Ishikawa (cell line): ENCODE measurements around the gene N4BP2L1.

Experiments used
- CEBPB ChIP-seq: IDR thresholded peaks from 2 replicates; pipeline ENCODE4 v1.6.1; 2012
- CREB1 ChIP-seq: IDR thresholded peaks from 2 replicates; pipeline ENCODE4 v1.6.1; 2012; ENCODE audit warnings: low read depth
- EGR1 ChIP-seq: IDR thresholded peaks from 2 replicates; pipeline ENCODE4 v1.6.1; 2012
- EP300 ChIP-seq: IDR thresholded peaks from 2 replicates; pipeline ENCODE4 v1.6.1; 2012; ENCODE audit warnings: borderline replicate concordance
- FOXM1 ChIP-seq: IDR thresholded peaks from 2 replicates; pipeline ENCODE4 v1.6.1; 2012; ENCODE audit warnings: low read depth, borderline replicate concordance
- MAX ChIP-seq: IDR thresholded peaks from 2 replicates; pipeline ENCODE4 v1.6.1; 2012
- NFIC ChIP-seq: IDR thresholded peaks from 2 replicates; pipeline ENCODE4 v1.6.1; 2012
- RAD21 ChIP-seq: IDR thresholded peaks from 2 replicates; pipeline ENCODE4 v1.6.1; 2012; ENCODE audit warnings: low read depth
- REST ChIP-seq: IDR thresholded peaks from 2 replicates; pipeline ENCODE4 v1.6.1; 2012; ENCODE audit warnings: low read depth, mild to moderate bottlenecking
- TAF1 ChIP-seq: IDR thresholded peaks from 2 replicates; pipeline ENCODE4 v1.6.1; 2012; ENCODE audit warnings: low read depth, mild to moderate bottlenecking
- TCF12 ChIP-seq: IDR thresholded peaks from 2 replicates; pipeline ENCODE4 v1.6.1; 2012; ENCODE audit warnings: low read depth
- USF1 ChIP-seq: IDR thresholded peaks from 2 replicates; pipeline ENCODE4 v1.6.1; 2012
- YY1 ChIP-seq: IDR thresholded peaks from 2 replicates; pipeline ENCODE4 v1.6.1; 2012; ENCODE audit warnings: low read depth

- TF ChIP-seq RAD21 = no peak
- no peak for TF ChIP-seq MAX
- no peak for TF ChIP-seq EP300
- no peak for TF ChIP-seq USF1
- TF ChIP-seq FOXM1 = no peak
- TF ChIP-seq EGR1 = no peak
- TF ChIP-seq REST = no peak
- TF ChIP-seq YY1 = no peak
- TF ChIP-seq TAF1 = no peak
- TF ChIP-seq CEBPB = no peak
- TF ChIP-seq NFIC = no peak
- TF ChIP-seq TCF12 = no peak
- TF ChIP-seq CREB1 = no peak
Observed at GRCh38 chr13:32426191-32426989, 1.5 kb downstream of the N4BP2L1 start.
